Femur (tissue), 1 donor: ENCODE data around the gene PGM3.

Source experiments
- DNase-seq: peaks from one replicate; pipeline ENCODE4 v3.0.0-alpha.2; 2017

The PGM3 gene

DNA sequence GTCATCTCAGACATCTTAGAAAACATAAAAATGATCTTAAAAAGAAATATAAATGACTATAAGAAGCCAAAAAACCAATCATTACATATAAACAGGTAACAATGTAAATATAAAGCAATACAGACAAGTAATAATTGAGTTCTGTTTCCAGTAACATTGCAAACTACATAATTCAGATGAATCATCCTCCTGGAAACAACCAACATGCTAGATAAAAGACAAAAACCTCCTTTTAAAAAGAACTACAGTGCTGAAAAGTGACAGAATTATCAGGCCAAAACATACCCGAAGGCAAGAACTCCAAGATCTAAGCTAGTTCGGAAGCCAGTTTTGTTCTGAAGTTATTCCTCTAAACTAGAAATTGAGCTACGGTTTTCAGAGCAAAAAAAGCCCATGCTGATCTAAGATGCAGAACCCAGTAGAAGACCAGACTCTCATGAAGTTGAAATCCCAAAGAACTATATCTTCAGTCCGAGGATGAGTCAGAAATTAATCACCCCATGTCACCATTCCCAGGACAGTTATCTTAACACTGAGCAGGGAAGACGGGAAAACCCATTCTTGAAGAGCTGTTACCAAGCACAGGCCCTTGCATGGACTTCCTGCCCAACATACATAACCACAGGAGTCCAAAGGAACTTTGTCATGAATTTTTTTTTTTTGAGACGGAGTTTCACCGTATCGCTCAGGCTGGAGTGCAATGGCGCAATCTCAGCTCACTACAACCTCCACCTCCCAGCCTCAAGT lies 9.8 kb downstream of the PGM3 start:
- DNase-seq, result no peak

- no peak for DNase-seq
These were observed 11.0 kb downstream of the PGM3 start for GRCh38 chr6:83182114-83182513.

GRCh38 chr6:83180426-83180950 lies 12.6 kb downstream of the PGM3 start:
- DNase-seq, result no peak

GRCh38 chr6:83176246-83176645 lies 16.8 kb downstream of the PGM3 start:
- DNase-seq, result no peak

DNA sequence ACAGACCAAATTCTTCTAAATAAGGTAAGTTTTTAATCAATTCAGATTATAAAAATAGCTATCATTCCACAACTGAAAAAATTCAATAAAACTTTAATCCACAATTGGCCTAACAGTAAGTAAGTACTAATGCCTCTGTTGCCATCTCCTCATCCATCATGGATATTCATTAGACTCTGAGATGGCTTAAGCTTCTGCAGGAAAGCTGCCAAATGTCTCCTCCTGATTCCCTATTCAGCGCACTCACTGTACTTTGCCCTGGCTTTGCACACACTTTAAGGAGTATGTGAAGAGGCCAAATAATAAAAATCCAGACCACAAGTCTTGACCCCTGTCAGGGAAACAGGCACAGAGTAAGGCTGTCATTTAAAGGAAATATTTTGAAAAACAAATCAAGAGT lies 23.6 kb downstream of the PGM3 start:
- no peak for DNase-seq

GRCh38 chr6:83169106-83169505 lies 24.0 kb downstream of the PGM3 start:
- no peak for DNase-seq

DNA sequence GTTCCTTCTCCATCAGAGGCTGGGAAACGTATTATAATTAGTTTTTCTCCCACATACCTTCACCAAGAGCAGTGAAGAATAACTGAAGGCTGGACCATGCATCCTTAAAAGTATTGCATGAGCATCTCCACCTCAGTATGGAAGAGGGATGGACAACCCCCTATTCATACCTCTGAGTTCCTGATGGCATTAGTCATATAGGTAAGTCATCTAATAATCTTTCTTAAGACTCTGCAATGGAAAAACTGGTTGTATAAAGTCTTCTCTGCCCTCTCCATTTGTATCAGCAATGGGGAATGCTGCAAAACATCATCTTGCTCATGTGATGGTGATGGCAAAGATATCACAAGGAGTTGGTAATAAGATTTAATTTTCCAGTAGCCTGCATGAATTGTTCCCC lies 24.5 kb downstream of the PGM3 start:
- no peak for DNase-seq

- DNase-seq, result no peak
These were observed 25.3 kb downstream of the PGM3 start for GRCh38 chr6:83167726-83168278.

DNA sequence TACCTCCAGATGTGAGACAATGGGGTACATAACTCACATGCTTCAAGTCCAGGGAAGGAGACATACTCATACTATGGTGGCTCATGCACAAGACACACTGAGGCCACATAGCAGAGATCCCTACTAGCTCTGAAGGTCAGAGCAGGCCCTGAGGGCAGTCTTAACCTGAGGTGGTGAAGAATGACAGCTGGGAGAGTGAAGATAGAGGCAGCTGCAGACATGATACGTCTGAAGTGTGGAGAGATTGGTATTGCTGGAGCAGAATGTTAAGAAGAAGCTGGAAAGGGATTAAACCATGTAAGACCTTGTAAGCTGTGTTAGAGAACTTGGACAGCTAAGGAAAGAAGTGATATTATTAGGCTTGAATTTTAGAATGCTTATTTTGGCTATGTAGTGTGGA lies 32.9 kb downstream of the PGM3 start:
- DNase-seq, result no peak

- DNase-seq, result no peak
These were observed 37.3 kb downstream of the PGM3 start for GRCh38 chr6:83155794-83156193.

DNA sequence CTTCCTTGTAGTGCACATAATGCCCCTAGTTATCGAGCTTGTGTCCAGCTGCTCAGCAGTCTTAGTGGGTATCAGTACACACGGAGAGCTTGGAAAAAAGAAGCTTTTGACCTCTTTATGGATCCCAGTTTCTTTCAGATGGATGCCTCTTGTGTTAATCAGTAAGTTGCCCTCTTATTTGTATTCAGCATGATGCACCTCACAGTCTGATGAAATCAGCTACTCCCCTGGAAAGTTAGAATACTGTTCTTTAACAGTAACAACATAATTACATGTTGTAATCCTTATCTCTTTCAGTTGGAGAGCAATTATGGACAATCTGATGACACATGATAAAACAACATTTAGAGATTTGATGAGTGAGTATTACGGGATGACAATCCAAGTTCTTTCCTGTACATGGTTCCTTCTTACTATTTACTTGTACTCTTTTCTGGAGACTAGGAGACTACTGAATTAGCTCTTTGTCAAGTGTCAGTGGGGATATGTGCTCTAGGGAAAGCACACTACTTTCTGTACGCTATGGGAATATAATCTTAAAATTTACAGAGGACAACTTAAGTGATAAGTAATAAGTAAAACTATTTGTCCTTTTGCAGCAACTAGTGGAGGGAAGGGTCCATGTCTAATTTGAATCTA lies 39.1 kb downstream of the PGM3 start:
- no peak for DNase-seq

DNA sequence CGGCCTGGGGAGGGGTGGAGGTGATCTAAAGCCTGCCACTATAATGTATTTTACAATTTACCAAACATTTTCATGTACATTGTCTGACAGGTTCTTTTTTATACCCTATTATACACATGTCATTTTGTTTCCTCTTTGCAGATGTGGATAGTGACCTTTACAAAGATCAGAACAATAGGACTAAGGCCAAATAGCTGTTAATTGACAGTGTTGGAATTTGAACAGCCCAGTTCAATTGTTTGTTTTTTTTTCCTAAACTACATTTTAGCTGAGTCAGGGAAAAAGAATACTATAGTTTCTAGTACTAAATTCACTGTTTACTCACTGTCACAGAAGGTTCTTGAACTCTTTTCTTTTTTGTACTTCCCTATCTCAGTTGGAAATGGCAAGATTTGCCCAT lies 40.2 kb downstream of the PGM3 start:
- DNase-seq, result no peak

GRCh38 chr6:83151114-83151513 lies 42.0 kb downstream of the PGM3 start:
- DNase-seq, result no peak

- no peak for DNase-seq
These were observed 54.3 kb downstream of the PGM3 start for GRCh38 chr6:83138758-83139157.

DNA sequence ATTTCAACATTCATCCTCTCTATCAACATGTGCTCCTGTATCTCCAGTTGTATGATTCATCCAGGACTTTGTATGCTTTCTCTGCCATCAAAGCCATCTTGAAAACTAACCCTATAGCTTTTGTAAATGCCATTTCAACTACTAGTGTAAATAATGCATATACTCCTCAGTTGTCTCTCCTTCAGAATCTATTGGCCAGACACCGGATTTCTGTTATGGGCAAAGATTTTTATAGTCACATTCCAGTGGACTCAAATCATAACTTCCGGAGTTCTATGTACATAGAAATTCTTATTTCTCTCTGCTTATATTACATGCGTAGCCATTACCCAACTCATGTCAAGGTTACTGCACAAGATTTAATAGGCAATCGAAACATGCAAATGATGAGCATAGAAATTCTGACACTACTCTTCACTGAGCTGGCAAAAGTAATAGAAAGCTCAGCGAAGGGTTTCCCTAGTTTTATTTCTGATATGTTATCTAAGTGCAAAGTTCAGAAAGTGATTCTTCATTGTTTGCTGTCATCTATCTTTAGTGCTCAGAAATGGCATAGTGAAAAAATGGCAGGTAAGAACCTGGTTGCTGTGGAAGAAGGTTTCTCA lies 54.8 kb downstream of the PGM3 start:
- no peak for DNase-seq

DNA sequence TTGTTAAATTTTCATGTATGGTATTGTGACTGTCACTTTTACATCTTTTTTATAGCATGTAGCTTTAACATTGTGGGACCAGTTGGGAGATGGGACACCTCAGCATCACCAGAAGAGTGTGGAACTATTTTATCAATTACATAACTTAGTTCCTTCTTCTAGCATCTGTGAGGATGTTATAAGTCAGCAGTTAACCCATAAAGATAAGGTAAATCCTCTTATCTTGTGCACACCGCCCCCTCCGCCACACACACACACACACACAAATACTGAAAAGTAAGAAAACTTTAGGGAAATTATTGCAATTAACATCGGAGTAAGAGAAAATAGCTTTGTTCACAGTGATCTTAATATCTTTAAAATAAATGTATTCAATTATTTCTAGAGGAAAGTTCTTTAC lies 60.9 kb downstream of the PGM3 start:
- no peak for DNase-seq

- no peak for DNase-seq
These were observed 65.1 kb downstream of the PGM3 start for GRCh38 chr6:83127976-83128375.

DNA sequence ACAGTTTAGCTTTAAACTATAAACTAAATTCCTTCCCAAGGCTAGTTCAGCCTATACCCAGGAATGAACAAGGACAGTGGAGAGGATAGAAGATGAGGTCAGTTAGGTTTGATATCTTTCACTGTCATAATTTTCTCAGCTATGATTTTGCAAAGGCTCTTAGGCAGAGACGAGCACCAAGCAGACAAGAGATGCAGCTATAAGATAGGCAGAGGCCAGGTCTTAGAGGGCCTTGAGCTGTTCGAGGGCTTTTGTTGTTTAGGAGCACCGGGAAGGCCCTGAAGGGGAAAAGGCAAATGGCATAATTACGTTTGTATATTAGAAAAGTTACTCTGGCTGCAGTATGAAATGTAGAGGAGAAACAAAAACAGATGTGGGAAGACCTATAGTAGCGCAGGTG lies 65.8 kb downstream of the PGM3 start:
- DNase-seq, result no peak

- DNase-seq, result no peak
These were observed 66.3 kb downstream of the PGM3 start for GRCh38 chr6:83126807-83127206.

DNA sequence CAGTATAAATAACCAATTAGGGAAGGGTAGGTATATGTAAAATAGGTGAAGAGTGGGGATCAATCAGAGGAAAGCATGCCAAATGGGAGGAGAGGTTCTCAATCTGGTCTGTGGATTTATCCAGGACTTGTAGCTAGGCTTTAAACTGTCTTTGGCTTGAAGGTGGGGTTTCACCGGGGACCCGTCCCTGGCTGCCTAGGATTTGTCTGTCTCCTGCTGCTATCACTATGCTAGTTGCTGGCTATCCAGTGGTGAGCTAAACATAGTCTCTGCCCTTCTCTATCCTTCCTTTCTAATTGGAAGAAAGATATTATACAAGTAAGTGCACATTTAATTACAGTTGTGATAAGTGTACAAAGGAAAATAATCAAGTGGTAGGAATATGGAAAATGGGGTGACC lies 66.8 kb downstream of the PGM3 start:
- DNase-seq, result no peak

GRCh38 chr6:83125425-83125824 lies 67.6 kb downstream of the PGM3 start:
- DNase-seq, result no peak

DNA sequence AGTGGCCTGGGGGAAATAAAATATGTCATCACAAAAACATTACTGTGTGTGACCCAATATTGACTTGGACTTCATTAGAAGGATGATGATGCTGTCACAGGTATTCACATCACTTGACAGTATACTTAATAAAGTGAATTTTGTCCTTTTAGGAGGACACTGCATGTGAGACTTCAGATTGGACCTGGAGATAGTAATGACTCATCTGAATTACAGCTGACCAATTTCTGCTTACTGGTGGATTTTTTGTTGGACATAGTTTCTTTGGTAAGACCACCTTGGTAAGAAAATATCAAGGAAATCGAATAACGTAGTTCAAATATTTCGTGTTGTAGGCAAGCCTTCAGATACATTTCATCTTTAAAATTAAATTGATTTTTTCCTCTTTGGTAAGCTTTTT lies 68.5 kb downstream of the PGM3 start:
- DNase-seq, result no peak

- DNase-seq, result no peak
These were observed 73.2 kb downstream of the PGM3 start for GRCh38 chr6:83119742-83120300.

DNA sequence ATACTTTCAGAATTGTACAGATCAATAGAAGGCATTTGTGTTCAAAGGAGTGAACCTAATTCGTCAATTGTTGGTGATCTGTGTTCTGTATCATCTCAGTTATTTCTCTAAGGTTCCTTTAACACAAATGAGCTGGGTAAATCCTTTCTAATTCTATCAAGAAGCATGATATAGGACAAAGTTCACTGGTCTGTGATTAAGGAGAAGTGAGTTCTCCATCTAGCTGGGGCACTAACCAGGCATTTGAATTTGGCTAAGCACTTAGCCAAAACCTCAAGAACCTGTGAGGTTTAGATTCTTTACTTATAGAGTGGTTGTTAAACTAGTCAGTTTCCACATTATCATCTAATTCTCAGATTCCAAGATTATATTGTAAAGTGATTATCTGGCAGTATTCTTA lies 75.3 kb downstream of the PGM3 start:
- DNase-seq, result no peak
